Measurements from ENCODE around the gene TMEM132D. TPM values are rescaled to one million over a fixed set of nuclear protein-coding genes. Genes with fewer than 3 reads are reported as not detected.

TMEM132D gene
- not detected for total RNA-seq

- Mint-ChIP-seq H3K4me1 (ENCODE audit: low read depth) (no peaks in the 10 kb centered on the region), H3K9me3 (peaks cover 0 to 5% of the 10 kb centered on the region in 2 donors), H3K27me3 (ENCODE audit: low read depth) (peaks cover 25% of the 10 kb centered on the region), H3K4me3 (no peak within 1 kb of the TSS), H3K36me3 (ENCODE audit: insufficient read depth in 2 of 2) (no peaks in the 10 kb centered on the region), H3K27ac (no peak within 1 kb of the TSS)
- ATAC-seq (replicated peaks in 1 of 2) (no peak), DNase-seq (no peak)
Observed at GRCh38 chr12:129903956-129904829, at the start of gene TMEM132D. Gene TMEM132D (minus strand): TSS chr12:129904025.

- H3K27me3 Mint-ChIP-seq (ENCODE audit: low read depth), result no peaks in the 10 kb centered on the region
Observed at GRCh38 chr12:129949651-129950050, 45.8 kb upstream of the TMEM132D start.

GRCh38 chr12:129941618-129942017, 37.8 kb upstream of the TMEM132D start:
- Mint-ChIP-seq H3K4me1 (ENCODE audit: low read depth) (no peaks in the 10 kb centered on the region), H3K9me3 (peaks cover 0 to 7% of the 10 kb centered on the region in 2 donors), H3K36me3 (ENCODE audit: insufficient read depth in 2 of 2) (no peaks in the 10 kb centered on the region), H3K4me3 (no peak overlapping the region), H3K27me3 (ENCODE audit: low read depth) (no peaks in the 10 kb centered on the region), H3K27ac (no peak overlapping the region)
- ATAC-seq (replicated peaks in 1 of 2), result no peak
- DNase-seq, result no peak

More at GRCh38 chr12:129949651-129950050, 45.8 kb upstream of the TMEM132D start:
- Mint-ChIP-seq H3K36me3 (ENCODE audit: insufficient read depth in 2 of 2) (no peaks in the 10 kb centered on the region), H3K9me3 (peaks cover 0 to 7% of the 10 kb centered on the region in 2 donors), H3K4me1 (ENCODE audit: low read depth) (no peaks in the 10 kb centered on the region), H3K27ac (no peak overlapping the region), H3K4me3 (no peak overlapping the region)
- ATAC-seq (replicated peaks in 1 of 2) (no peak), DNase-seq (no peak)

- Mint-ChIP-seq H3K27me3 (ENCODE audit: low read depth) (no peaks in the 10 kb centered on the region), H3K27ac (no peak overlapping the region), H3K9me3 (peaks cover 0 to 4% of the 10 kb centered on the region in 2 donors), H3K4me3 (no peak overlapping the region), H3K36me3 (ENCODE audit: insufficient read depth in 2 of 2) (peaks cover 2% of the 10 kb centered on the region in 2 donors), H3K4me1 (ENCODE audit: low read depth) (no peaks in the 10 kb centered on the region)
- ATAC-seq (replicated peaks in 1 of 2), result no peak
- no peak for DNase-seq
Observed at GRCh38 chr12:129938089-129938488, 34.3 kb upstream of the TMEM132D start.

GRCh38 chr12:129937426-129937825, 33.6 kb upstream of the TMEM132D start:
- no peak for ATAC-seq (replicated peaks in 1 of 2)
- Mint-ChIP-seq H3K27me3 (ENCODE audit: low read depth) (no peaks in the 10 kb centered on the region), H3K9me3 (peaks cover 0 to 4% of the 10 kb centered on the region in 2 donors), H3K27ac (no peak overlapping the region), H3K4me1 (ENCODE audit: low read depth) (no peaks in the 10 kb centered on the region), H3K36me3 (ENCODE audit: insufficient read depth in 2 of 2) (peaks cover 2% of the 10 kb centered on the region in 2 donors), H3K4me3 (no peak overlapping the region)
- no peak for DNase-seq

GRCh38 chr12:129928643-129929042, 24.8 kb upstream of the TMEM132D start:
- H3K36me3 Mint-ChIP-seq (ENCODE audit: insufficient read depth in 2 of 2), result peaks cover 2 to 3% of the 10 kb centered on the region in 2 donors
- no peaks in the 10 kb centered on the region for H3K27me3 Mint-ChIP-seq (ENCODE audit: low read depth)
- H3K4me3 Mint-ChIP-seq, result no peak overlapping the region
- ATAC-seq (replicated peaks in 1 of 2), result no peak
- H3K9me3 Mint-ChIP-seq, result peaks cover 6 to 11% of the 10 kb centered on the region in 2 donors
- H3K4me1 Mint-ChIP-seq (ENCODE audit: low read depth), result no peaks in the 10 kb centered on the region
- DNase-seq, result no peak
- H3K27ac Mint-ChIP-seq, result no peak overlapping the region

- Mint-ChIP-seq H3K27me3 (ENCODE audit: low read depth) (no peaks in the 10 kb centered on the region), H3K36me3 (ENCODE audit: insufficient read depth in 2 of 2) (peaks cover 2 to 3% of the 10 kb centered on the region in 2 donors), H3K27ac (no peak overlapping the region), H3K4me1 (ENCODE audit: low read depth) (no peaks in the 10 kb centered on the region), H3K4me3 (no peak overlapping the region), H3K9me3 (peaks cover 8 to 11% of the 10 kb centered on the region in 2 donors)
- DNase-seq, result no peak
- no peak for ATAC-seq (replicated peaks in 1 of 2)
Observed at GRCh38 chr12:129927316-129927900, 23.6 kb upstream of the TMEM132D start.

- H3K27ac Mint-ChIP-seq, result no peak overlapping the region
- no peak overlapping the region for H3K4me3 Mint-ChIP-seq
- no peaks in the 10 kb centered on the region for H3K27me3 Mint-ChIP-seq (ENCODE audit: low read depth)
- ATAC-seq (replicated peaks in 1 of 2), result peak in 1 of 2 donors; percentile 49
- no peaks in the 10 kb centered on the region for H3K4me1 Mint-ChIP-seq (ENCODE audit: low read depth)
- H3K9me3 Mint-ChIP-seq, result peaks cover 0 to 2% of the 10 kb centered on the region in 2 donors
- DNase-seq, result peak; percentile 28 to 30
- H3K36me3 Mint-ChIP-seq (ENCODE audit: insufficient read depth in 2 of 2), result no peaks in the 10 kb centered on the region
Observed at GRCh38 chr12:129911428-129912049, 7.7 kb upstream of the TMEM132D start.

- DNase-seq, result no peak
- no peaks in the 10 kb centered on the region for H3K4me1 Mint-ChIP-seq (ENCODE audit: low read depth)
- H3K27me3 Mint-ChIP-seq (ENCODE audit: low read depth), result peaks cover 18% of the 10 kb centered on the region
- no peak overlapping the region for H3K4me3 Mint-ChIP-seq
- no peaks in the 10 kb centered on the region for H3K36me3 Mint-ChIP-seq (ENCODE audit: insufficient read depth in 2 of 2)
- H3K9me3 Mint-ChIP-seq, result peaks cover 0 to 2% of the 10 kb centered on the region in 2 donors
- H3K27ac Mint-ChIP-seq, result no peak overlapping the region
- ATAC-seq (replicated peaks in 1 of 2), result no peak
Observed at GRCh38 chr12:129909051-129910020, 5.5 kb upstream of the TMEM132D start.

- Mint-ChIP-seq H3K4me1 (ENCODE audit: low read depth) (no peaks in the 10 kb centered on the region), H3K27me3 (ENCODE audit: low read depth) (peaks cover 25% of the 10 kb centered on the region), H3K27ac (no peak overlapping the region), H3K9me3 (peaks cover 0 to 5% of the 10 kb centered on the region in 2 donors), H3K36me3 (ENCODE audit: insufficient read depth in 2 of 2) (no peaks in the 10 kb centered on the region), H3K4me3 (no peak overlapping the region)
- DNase-seq, result no peak
- ATAC-seq (replicated peaks in 1 of 2), result no peak
Observed at GRCh38 chr12:129903092-129903945, 506 bp downstream of the TMEM132D start.

- no peaks in the 10 kb centered on the region for H3K36me3 Mint-ChIP-seq (ENCODE audit: insufficient read depth in 2 of 2)
- peaks cover 0 to 4% of the 10 kb centered on the region in 2 donors for H3K9me3 Mint-ChIP-seq
- no peak for DNase-seq
- H3K4me1 Mint-ChIP-seq (ENCODE audit: low read depth), result no peaks in the 10 kb centered on the region
- no peak for ATAC-seq (replicated peaks in 1 of 2)
- no peak overlapping the region for H3K4me3 Mint-ChIP-seq
- no peak overlapping the region for H3K27ac Mint-ChIP-seq
- H3K27me3 Mint-ChIP-seq (ENCODE audit: low read depth), result peaks cover 25% of the 10 kb centered on the region
Observed at GRCh38 chr12:129902371-129903091, 1.3 kb downstream of the TMEM132D start.

Measured in activated T-cell treated with anti-CD3 and anti-CD28 coated beads, Interleukin-2, amount 50 U/mL, for 72 hours (primary cell).